HG03520 (cell line): ENCODE results near the gene REXO1.
"Not testable (repeated sequence)": the region's sequence is repeated elsewhere in the genome, so short reads cannot be mapped to it uniquely, and the experiment has no call there.

Experiments used
- ATAC-seq: cut with Tn5 transposase; IDR thresholded peaks from one replicate; pipeline ENCODE4 v1.9.1; 2021; ENCODE audit warnings: mild to moderate bottlenecking, moderate library complexity; ENCODE audit not compliant: unreplicated experiment

Gene REXO1

GRCh38 chr19:1799695-1800342 is 48.5 kb downstream of the REXO1 start:
- ATAC-seq, result no peak

- ATAC-seq, result not testable (repeated sequence)
These were observed 51.0 kb downstream of the REXO1 start for GRCh38 chr19:1797313-1797712.

GRCh38 chr19:1796395-1797142 is 51.7 kb downstream of the REXO1 start:
- no peak for ATAC-seq

GRCh38 chr19:1794424-1795172 is 53.7 kb downstream of the REXO1 start:
- no peak for ATAC-seq

- ATAC-seq, result no peak
These were observed 56.4 kb downstream of the REXO1 start for GRCh38 chr19:1791879-1792278.

- no peak for ATAC-seq
These were observed 58.1 kb downstream of the REXO1 start for GRCh38 chr19:1790054-1790792.

GRCh38 chr19:1789261-1790041 is 58.8 kb downstream of the REXO1 start:
- ATAC-seq, result no peak

- ATAC-seq, result no peak
These were observed 61.2 kb downstream of the REXO1 start for GRCh38 chr19:1787116-1787515.

- ATAC-seq, result no peak
These were observed 61.6 kb downstream of the REXO1 start for GRCh38 chr19:1786668-1787067.

- ATAC-seq, result no peak
These were observed 63.0 kb downstream of the REXO1 start for GRCh38 chr19:1785310-1785709.

GRCh38 chr19:1783874-1784273 is 64.4 kb downstream of the REXO1 start:
- no peak for ATAC-seq

- no peak for ATAC-seq
These were observed 64.9 kb downstream of the REXO1 start for GRCh38 chr19:1783354-1783753.

GRCh38 chr19:1782521-1782920 is 65.8 kb downstream of the REXO1 start:
- no peak for ATAC-seq

- ATAC-seq, result no peak
These were observed 67.9 kb downstream of the REXO1 start for GRCh38 chr19:1780272-1780958.

GRCh38 chr19:1779574-1779973 is 68.7 kb downstream of the REXO1 start:
- ATAC-seq, result no peak

GRCh38 chr19:1777149-1777548 is 71.1 kb downstream of the REXO1 start:
- ATAC-seq, result no peak

- no peak for ATAC-seq
These were observed 71.6 kb downstream of the REXO1 start for GRCh38 chr19:1776606-1777147.

- no peak for ATAC-seq
These were observed 72.2 kb downstream of the REXO1 start for GRCh38 chr19:1775951-1776605.
